NCI-H2171 (cell line): ENCODE measurements around the gene DNA2.
"Not testable (repeated sequence)": the region's sequence is repeated elsewhere in the genome, so short reads cannot be mapped to it uniquely, and the experiment has no call there.

Source experiments
- DNase-seq: peaks from one replicate; lab custom pipeline; 2025; lab: John Stamatoyannopoulos, UW

DNA2 gene, protein sequence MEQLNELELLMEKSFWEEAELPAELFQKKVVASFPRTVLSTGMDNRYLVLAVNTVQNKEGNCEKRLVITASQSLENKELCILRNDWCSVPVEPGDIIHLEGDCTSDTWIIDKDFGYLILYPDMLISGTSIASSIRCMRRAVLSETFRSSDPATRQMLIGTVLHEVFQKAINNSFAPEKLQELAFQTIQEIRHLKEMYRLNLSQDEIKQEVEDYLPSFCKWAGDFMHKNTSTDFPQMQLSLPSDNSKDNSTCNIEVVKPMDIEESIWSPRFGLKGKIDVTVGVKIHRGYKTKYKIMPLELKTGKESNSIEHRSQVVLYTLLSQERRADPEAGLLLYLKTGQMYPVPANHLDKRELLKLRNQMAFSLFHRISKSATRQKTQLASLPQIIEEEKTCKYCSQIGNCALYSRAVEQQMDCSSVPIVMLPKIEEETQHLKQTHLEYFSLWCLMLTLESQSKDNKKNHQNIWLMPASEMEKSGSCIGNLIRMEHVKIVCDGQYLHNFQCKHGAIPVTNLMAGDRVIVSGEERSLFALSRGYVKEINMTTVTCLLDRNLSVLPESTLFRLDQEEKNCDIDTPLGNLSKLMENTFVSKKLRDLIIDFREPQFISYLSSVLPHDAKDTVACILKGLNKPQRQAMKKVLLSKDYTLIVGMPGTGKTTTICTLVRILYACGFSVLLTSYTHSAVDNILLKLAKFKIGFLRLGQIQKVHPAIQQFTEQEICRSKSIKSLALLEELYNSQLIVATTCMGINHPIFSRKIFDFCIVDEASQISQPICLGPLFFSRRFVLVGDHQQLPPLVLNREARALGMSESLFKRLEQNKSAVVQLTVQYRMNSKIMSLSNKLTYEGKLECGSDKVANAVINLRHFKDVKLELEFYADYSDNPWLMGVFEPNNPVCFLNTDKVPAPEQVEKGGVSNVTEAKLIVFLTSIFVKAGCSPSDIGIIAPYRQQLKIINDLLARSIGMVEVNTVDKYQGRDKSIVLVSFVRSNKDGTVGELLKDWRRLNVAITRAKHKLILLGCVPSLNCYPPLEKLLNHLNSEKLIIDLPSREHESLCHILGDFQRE

DNA sequence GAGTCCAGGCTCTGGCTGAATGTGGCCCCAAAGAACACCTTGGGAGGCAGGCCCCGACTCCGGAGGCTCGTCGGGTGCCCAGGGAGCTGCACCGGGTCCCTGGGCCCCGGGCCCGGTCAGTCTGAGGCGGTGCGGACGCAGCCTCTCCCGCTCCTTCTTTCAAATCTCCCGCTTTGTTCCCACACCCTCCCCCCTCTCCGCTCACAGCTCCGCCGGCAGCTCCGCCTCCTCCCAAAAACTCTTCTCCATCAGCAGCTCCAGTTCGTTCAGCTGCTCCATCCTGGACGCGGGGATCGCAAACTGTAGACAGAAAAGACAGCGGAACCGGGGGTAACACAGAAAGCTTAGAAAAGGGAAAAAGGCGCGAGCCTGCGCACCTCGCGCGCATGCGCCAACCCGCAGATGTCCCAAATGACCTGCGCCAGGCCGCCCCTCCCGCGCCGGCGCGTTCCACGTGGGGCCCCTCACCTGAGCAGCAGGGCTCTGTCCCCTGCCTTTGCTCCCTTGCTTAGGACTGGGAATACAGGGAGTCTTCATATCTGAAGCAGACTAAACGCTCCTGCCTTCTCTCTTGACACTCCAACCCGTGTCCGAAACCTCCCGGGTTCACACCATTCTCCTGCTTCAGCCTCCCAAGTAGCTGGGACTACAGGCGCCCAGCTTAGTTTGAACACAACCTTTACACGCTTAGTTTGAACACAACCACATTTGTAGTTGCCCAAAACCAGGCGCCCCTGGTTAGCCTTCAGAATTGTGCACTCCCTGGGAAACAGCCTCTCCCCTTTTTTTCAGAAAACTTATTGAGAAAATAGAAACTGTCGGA is at the start of gene DNA2:
Gene DNA2, minus strand, starts transcription at position 388 of the 823 bp plus-strand sequence. Its CDS starts 109 bp downstream, at position 279.
- DNase-seq = peak; percentile 64

DNA sequence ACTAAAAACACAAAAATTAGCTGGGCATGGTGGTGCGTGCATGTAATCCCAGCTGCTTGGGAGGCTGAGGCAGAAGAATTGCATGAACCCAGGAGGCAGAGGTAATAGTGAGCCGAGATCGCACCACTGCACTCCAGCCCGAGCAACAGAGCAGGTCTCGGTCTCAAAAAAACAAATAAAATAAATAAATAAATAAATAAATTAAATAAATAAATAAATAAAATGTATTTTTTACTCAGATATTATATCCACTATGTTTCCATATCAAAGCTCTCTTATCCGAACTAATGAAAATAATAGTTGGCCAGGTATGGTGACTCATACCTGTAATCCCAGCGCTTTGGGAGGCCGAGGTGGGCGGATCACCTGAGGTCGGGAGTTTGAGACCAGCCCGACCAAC is 46.8 kb upstream of the DNA2 start:
- not testable (repeated sequence) for DNase-seq

DNA sequence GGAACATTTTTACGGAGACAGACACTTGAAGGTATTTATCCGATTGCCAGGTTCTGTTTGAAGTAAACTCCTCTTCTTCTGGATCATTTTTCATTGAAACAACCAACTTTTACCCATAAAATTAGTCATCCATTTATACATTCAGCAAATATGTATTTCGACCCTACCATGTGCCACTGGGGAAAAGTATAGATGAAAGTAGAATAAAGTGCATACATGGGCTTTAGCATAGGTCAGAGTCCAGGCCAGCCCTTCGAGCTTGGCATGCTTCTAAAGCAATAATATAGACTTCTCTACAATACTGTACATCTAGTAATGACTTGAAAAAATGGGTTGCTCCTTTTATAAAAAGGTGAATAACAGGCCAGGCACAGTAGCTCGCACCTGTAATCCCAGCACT is 45.4 kb upstream of the DNA2 start:
- DNase-seq = no peak

DNA sequence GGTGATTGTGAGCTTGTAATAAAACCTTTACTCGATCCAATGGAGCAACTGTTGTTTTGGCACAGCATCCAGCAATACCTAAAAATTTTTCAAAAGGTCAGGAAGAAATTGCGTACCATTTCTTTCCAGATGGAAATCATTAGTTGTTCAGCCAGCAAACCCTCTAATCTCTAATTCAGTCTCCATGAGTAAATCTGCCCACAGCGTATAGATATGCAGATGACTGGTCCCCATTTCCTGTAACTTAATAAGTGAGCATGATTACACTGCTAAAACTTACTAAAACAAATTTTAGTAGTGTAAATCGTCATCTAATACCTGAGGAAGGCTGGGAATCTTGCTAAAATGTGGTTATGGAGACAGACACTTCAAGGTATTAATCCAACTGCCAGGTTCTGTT is 45.0 kb upstream of the DNA2 start:
- no peak for DNase-seq

DNA sequence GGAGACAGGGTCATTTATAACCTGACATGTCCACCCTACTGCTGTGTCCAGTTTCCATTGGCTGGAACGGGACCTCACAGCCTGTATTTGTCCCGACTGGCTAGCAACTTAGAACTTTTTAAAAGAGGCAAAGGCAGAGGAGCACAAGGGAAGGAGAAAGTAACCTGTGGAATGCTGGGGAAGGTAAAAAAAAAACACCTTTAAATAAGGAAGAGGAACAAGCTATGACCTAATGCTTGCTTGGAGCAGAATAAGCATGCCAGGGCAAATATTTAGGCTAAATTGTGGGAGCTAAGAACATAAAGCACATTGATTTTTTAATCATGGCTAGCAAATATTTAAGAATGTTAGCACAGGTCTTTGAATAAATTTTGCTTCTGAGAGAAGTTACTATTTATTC is 44.4 kb upstream of the DNA2 start:
- not testable (repeated sequence) for DNase-seq

DNA sequence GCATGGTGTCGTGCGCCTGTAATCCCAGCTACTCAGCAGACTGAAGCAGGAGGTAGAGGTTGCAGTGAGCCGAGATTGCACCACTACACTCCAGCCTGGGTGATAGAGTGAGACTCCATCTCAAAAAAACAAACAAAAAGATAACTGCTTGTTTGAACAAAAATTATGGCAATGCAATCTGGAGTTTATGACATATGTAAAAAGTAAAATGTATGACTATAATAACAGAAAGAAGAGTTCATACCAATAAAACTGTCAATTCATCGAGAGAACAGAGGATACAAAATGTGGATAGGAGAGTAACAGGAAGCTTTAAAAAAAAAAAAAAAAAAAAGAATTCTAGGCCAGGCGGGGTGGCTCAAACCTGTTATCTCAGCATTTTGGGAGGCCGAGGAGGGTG is 36.3 kb upstream of the DNA2 start:
- DNase-seq = no peak

DNA sequence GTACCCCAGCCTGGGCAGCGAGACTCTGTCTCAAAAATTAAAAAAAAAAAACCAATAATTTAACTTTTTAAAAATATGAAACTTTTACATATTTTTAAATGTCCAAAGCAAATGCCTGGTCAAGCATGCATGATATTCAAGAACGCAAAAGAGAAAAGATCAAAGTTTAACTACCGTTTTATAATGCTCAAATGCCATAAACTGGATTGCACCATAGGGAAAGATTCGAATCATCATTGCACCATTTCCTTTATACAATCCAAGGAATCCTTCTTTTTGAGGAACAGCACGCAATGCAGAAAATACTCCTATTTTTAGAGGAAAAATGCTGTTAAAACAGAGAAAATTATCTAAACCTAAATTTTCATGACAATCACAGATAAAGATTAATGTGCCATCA is 34.6 kb upstream of the DNA2 start:
- no peak for DNase-seq

DNA sequence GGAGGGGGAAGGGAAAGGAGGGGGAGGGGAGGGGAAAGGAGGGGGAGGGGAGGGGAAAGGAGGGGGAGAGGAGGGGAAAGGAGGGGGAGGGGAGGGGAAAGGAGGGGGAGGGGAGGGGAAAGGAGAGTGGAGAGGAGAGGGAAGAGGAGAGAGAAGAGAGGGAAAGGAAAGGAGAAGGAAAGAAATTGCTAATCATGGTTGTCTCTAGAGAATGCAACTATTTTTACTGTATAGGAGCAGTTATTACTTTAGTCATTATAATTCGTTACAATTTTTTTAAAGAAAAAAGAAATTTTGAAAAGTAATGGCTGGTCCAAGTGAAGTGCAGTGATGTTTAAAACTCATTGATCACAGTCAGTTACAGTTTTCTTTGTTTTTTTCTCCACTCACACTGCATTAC is 31.1 kb upstream of the DNA2 start:
- no peak for DNase-seq

DNA sequence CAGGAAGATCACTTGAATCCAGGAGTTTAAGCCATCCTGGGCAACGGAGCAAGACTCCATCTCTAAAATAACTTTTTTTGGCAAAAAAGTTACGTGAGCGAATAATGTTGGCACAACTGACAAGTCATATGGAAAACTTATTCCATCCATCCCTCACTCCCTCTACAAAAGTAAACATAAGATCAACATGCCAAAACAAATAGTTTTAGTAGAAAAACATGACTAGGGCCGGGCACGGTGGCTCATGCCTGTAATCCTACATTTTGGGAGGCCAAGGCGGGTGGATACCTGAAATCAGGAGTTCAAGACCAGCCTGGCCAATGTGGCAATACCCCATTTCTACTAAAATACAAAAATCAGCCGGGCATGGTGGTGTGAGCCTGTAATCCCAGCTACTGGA is 29.9 kb upstream of the DNA2 start:
- no peak for DNase-seq

DNA sequence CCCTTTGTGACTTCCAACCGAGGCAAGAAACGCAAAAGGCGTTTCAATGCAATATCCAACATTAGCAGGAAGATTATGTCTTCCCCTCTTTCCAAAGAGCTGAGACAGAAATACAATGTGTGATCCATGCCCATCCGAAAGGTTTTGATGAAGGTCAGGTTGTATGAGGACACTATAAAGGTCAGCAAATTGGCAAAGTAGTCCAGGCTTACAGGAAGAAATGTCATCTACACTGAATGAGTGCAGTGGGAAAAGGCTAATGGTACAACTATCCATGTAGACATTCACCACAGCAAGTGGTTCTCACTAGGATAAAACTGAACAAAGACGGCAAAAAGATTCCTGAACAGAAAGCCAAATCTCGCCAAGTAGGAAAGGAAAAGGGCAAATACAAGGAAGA is 27.8 kb upstream of the DNA2 start:
- no peak for DNase-seq

DNA sequence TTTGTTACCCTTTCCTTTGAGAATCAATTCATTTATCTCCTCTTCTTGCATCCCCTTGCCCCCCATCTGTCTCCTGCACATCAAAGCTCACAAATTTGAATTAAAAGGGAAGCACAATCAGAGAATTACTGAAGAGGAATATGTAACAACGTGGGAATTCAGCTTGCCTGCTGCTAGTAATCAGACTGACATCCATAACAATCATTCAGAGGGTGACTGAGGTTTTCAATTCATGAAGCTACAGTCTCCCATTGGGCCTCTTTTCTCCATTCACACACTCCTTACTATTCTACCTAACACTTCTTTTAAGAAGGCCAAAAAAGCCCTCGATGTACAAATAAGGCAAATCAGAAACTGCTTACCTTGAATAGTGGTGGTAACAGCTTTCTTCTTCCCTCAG is 24.3 kb upstream of the DNA2 start:
- no peak for DNase-seq

DNA sequence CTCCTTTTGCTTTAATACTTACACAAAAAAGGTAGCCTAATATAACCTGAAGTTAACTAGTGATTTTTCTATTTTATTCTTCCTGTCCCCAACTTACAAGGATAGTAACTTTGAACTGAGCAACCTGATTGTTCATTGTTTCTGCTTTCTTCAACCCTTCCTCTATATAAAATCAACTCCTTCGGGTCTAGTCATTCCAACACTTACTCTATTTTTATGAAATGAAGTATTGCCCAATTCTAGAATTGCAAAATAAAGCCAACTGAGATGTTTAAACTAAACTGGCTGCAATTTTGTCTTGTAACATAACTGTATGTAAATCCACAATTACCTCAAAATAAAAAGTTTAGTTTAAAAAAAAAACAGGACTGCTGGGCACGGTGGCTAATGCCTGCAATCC is 20.3 kb upstream of the DNA2 start:
- no peak for DNase-seq

DNA sequence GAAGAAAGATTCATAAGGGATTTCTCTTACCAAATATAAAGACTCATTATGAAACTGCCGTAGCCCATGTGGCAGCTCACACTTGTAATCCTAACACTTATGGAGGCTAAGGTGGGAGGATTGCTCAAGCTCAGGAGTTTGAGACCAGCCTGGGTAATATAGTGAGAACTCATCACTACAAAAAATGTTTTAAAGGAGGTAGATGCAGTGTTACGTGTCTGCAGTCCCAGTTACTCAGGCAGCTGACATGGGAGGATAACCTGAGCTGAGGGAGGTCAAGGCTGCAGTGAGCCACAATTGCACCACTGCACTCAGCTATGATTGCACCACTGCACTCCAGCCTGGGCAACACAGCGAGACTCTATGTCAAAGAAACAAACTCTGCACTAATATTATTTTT is 18.1 kb upstream of the DNA2 start:
- no peak for DNase-seq

DNA sequence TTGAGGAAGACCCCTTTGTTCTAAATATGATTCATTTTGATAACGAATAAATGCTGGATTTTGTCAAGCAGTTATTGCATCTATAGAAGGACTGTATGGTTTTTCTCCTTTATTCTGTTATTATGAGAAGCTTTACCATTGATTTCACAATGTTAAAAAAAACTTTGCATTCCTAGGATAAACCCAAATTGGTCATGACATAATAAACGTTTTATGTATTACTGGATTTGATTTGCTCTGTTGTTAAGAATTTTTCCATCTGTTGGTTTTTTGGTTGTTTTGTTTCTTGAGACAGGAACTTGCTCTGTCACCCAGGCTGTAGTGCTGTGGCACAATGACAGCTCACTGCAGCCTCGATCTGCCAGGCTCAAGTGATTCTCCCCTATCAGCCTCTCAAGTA is 2.2 kb upstream of the DNA2 start:
- DNase-seq = no peak

DNA sequence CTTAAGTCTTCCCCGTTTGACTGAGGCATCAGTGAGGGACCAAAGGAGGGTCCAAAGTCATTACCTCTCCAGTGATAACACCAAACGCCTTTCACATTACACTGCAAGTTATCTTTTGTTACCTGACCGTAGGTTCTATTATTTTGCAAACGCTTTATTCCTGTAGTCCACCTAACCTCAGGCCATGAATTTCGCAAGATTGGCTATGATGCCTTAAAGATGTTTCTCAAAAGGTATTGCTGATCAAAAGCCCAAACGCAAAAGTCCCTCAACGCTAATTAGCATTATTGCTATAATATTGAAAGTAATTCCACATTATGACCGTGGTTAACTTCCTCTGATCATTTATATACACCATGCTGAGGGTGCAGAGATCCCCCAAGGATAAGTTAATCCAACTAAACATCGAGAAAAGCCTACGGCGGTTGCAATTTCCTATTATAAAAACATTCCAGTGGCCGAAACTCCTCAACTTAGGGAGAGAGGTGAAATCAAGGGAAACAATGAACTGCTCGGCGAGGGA is 649 bp downstream of the DNA2 start:
- DNase-seq = no peak

DNA sequence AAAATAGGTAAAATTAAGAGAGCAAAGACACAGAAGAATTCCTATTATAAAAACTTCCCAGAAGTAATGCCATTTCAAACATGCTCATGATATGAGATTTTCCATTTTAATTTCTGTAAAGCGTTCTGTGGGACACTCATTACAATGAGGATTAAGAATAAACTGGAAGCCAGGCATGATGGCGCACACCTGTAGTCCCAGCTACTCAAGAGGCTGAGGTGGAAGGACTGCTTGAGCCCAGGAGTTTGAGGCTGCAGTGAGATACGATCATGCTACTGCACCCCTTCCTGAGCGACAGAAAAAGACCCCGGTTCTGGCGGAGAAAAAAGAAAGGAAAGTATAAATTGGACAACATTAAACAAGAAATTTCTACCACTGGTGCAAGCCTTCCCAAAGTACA is 1.5 kb downstream of the DNA2 start:
- DNase-seq = no peak

DNA sequence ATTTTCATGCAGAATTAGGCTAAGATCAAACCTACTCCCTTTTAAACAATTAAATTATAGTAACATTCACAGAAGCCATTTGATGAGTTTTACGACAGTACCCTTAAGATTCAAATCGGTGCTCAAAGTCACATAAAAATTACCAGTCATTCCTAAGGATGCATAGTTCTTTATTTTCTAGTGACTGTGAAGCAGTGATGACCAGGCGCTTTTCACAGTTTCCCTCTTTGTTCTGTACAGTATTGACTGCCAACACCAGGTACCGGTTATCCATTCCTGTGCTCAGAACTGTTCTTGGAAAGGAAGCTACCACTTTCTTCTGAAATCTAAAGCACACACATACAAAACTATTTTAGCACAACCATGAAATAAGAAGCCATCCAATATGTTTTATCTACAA is 1.9 kb downstream of the DNA2 start:
- no peak for DNase-seq

DNA sequence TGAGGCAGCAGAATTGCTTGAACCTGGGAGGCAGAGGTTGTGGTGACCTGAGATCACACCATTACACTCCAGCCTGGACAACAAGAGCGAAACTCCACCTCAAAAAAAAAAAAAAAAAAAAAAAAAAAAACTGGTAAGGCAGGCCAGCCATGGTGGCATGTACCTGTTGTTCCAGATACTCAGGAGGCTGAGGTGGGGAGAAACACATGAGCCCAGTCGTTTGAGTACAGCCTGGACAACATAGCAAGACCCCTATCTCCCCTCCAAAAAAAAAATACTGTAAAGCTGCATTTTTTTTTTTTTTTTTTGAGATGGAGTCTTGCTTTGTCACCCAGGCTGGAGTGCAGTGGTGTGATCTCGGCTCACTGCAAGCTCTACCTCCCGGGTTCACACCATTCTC is 7.0 kb downstream of the DNA2 start:
- DNase-seq = not testable (repeated sequence)

DNA sequence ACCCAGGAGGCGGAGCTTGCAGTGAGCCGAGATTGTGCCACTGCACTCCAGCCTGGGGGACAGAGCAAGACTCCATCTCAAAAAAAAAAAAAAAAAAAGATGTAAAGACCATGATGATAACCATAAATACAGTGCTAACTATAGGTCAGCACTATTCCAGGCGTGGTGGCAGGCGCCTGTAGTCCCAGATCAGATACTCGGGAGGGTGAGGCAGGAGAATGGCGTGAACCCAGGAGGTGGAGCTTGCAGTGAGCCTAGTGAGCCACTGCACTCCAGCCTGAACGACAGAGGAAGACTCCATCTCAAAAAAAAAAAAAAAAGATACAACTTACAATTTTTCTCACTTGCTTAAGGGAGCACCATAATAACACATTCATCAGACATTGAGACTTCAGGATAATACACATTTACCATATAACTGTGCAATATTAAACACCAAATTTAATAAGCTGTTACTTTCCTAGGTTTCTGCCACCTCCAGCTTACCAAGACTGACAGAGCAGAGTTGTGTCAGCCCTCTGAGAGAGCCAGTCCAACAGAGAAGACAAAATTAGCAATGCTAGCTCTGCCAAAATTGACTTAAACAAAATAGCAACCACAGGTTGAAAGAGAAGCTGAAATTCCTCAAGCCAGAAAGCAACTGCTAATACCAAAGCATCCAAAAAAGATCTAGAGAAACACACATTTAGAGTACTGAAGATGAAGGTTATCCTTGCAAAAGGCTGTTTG is 8.2 kb downstream of the DNA2 start:
- no peak for DNase-seq

DNA sequence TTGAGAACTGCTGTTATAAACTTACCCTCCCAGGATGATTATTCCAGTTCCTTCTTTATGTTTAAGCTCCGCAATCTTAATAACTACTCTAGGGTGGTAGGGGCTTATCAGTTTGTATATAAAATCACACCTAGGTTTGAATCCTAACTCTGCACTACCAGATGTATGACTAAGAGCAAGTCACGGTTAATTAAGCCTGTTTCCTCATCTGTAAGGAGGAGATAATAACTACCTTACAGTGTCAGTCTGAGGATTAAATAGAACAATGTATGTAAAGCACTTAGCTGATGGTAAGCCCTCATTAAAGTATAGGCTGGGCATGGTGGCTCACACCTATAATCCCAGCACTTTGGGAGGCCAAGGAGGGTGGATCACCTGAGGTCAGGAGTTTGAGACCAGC is 9.2 kb downstream of the DNA2 start:
- no peak for DNase-seq

DNA sequence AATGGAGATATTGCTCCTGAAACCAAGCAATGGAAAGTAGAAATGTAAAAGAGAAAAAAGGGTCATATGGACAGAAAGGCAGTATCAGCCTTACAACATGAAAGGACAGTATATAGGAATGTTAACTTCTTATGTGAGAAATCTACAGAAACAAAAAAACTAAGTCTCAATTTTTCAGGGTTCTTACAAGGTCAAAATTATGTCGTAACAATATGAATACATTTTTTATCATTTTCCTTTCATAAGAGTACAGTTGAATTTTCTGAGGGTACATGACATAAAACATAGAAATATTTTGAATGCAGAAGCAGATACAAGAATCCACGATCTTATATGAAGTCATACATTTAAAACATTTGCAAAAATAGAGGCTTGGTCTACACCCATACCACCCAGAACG is 10.7 kb downstream of the DNA2 start:
- no peak for DNase-seq
